ENCODE measurements around the gene ACSF3. TPM values are rescaled to one million over a fixed set of nuclear protein-coding genes. Genes with fewer than 3 reads are reported as not detected.
A peak's percentile ranks its signal among the peaks of the same experiment; 100 is the strongest.

ACSF3 gene
- total and polyA plus RNA-seq, 2 experiments from 2014 or later = 27.6 to 32.2 TPM

DNA sequence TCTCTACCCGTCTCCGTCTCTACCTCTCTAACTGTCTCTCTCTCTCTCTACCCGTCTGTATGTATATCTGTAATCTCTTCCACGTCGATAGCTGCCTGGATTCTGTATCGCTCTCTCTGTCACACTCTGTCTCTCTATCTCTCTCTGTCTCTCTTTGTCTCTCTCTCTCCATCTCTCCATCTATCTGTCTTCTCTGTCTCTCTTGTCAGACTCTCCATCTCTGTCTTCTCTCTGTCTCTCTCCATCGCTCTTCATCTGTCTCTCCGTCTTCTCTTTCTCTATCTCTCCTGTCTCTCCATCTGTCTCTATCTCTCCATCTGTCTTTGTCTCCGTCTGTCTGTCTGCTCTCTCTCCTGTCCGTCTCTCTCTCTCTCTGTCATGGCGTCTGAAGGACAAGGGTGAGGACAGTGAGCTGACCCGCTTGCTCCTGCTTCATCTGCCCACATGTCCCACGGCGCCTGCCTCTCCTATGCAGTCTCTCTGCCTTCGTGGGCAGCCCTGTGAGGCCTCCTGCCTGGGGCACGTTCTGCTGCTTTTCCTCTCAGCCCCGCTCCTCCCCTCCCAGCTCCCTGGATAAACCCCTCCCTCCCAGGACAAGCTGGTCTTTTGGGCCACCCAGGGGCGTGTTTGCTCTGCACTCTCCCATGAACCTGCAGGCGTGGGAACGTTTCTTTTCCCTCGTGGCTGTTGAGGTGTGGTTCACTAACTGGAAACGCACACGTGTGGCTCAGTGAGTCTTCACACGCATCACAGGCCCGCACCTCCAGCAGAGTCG is 18.9 kb downstream of the ACSF3 start:
- Histone ChIP-seq H3K4me3 (no peak overlapping the region), H3K27ac (no peak overlapping the region), H3K4me1 (ENCODE audit: low read depth) (no peaks in the 10 kb centered on the region), H3K27me3 (no peaks in the 10 kb centered on the region), H3K36me3 (peaks cover 11% of the 10 kb centered on the region), H3K9me3 (ENCODE audit: low read depth) (no peaks in the 10 kb centered on the region)
- DNase-seq (ENCODE audit: low read depth in 1 of 2, low spot score in 1 of 2) = no peak
- TF ChIP-seq, protein P1, sequence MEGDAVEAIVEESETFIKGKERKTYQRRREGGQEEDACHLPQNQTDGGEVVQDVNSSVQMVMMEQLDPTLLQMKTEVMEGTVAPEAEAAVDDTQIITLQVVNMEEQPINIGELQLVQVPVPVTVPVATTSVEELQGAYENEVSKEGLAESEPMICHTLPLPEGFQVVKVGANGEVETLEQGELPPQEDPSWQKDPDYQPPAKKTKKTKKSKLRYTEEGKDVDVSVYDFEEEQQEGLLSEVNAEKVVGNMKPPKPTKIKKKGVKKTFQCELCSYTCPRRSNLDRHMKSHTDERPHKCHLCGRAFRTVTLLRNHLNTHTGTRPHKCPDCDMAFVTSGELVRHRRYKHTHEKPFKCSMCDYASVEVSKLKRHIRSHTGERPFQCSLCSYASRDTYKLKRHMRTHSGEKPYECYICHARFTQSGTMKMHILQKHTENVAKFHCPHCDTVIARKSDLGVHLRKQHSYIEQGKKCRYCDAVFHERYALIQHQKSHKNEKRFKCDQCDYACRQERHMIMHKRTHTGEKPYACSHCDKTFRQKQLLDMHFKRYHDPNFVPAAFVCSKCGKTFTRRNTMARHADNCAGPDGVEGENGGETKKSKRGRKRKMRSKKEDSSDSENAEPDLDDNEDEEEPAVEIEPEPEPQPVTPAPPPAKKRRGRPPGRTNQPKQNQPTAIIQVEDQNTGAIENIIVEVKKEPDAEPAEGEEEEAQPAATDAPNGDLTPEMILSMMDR (IDR thresholded peaks at IDR 0.05; ENCODE audit: low read depth, low read length) = no peak

DNA sequence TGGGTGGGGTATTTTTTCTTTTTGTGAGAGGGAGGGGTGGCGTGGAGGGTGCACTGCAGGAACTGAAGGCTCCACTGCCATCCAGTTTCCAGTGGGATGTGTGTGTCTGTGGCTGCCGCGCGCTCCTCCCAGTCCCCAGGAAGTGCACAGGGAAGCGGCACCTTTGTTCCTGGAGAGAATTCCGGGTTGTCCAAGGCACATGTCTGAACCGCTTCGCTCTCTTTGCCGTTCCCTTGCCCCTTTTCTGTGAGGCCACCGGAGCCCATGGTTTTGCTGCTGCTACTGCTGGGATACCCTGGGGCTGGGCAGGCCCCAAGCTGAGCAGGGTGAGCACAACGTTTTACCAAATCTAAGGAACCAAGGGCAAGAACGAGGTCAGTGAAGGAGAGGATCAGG is 19.5 kb downstream of the ACSF3 start:
- no peak overlapping the region for H3K27ac ChIP-seq
- no peaks in the 10 kb centered on the region for H3K27me3 ChIP-seq
- TF ChIP-seq, protein P1 (IDR thresholded peaks at IDR 0.05; ENCODE audit: low read depth, low read length) = no peak
- H3K9me3 ChIP-seq (ENCODE audit: low read depth) = no peaks in the 10 kb centered on the region
- no peak overlapping the region for H3K4me3 ChIP-seq
- H3K4me1 ChIP-seq (ENCODE audit: low read depth) = no peaks in the 10 kb centered on the region
- DNase-seq (ENCODE audit: low read depth in 1 of 2, low spot score in 1 of 2) = no peak
- peaks cover 7% of the 10 kb centered on the region for H3K36me3 ChIP-seq

DNA sequence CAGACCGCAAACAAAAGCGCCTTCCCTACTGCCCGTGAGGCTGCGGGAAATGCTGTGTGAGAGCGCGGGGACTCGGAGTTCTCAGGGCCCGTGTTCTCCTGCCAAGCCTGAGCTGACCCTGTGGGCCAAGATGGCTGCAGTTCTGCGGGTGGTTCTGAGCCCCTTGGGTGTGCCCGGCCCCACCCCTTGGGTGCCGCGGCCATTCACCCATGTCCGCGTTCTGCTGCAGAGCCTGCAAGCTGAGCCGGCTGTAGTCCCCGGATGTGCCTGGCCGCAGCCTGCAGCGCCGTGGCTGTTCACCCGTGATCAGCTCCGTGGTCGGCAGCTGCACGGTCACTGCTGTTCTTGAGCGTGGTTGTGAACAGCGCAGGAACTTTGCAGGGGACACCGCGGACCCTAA is 20.0 kb downstream of the ACSF3 start:
- Histone ChIP-seq H3K9me3 (ENCODE audit: low read depth) (no peaks in the 10 kb centered on the region), H3K27ac (no peak overlapping the region), H3K4me1 (ENCODE audit: low read depth) (no peaks in the 10 kb centered on the region), H3K36me3 (peaks cover 7% of the 10 kb centered on the region), H3K27me3 (no peaks in the 10 kb centered on the region), H3K4me3 (no peak overlapping the region)
- DNase-seq (ENCODE audit: low read depth in 1 of 2, low spot score in 1 of 2) = no peak
- TF ChIP-seq, protein P1 (IDR thresholded peaks at IDR 0.05; ENCODE audit: low read depth, low read length) = no peak

DNA sequence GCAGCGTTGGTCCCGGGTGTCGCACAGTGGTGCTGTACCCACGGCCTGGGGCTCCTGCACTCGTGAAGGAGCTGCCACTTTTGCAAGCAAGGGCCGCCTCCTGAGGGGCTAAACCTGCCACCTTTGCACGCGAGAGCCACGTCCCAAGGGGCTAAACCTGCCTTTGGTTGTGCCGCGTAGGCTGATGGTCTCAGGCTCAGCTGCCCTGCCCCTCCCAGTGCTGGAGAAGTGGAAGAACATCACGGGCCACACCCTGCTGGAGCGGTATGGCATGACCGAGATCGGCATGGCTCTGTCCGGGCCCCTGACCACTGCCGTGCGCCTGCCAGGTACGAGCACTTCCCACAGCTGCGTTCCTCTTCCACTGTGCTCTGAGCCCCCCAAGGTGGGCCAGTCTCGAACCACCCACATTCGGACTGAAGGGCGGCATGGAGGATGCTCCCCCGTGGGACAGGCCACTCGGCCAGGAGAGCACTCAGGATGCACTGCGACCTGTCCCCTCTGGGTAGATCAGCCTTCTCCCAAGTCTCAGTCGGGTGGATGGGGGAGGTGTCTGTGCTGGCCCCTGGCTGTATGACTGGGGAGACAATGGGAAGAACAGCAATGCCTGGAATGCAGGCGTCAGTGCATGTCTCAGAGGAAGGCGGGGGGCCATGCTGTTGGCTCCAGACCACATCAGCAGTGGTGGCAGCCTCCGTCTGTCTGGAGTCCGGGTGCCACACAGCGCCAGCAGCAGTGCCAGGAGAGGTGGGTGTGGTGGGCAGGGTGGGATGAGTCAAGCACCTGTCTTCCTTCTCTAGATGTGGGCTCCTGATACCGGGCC is 20.7 kb downstream of the ACSF3 start:
- H3K36me3 ChIP-seq = peaks cover 7% of the 10 kb centered on the region
- no peaks in the 10 kb centered on the region for H3K4me1 ChIP-seq (ENCODE audit: low read depth)
- H3K9me3 ChIP-seq (ENCODE audit: low read depth) = no peaks in the 10 kb centered on the region
- no peak overlapping the region for H3K4me3 ChIP-seq
- H3K27ac ChIP-seq = no peak overlapping the region
- TF ChIP-seq, protein P1 (IDR thresholded peaks at IDR 0.05; ENCODE audit: low read depth, low read length) = no peak
- no peaks in the 10 kb centered on the region for H3K27me3 ChIP-seq
- DNase-seq (ENCODE audit: low read depth in 1 of 2, low spot score in 1 of 2) = peak in 1 of 2 donors; percentile 10

DNA sequence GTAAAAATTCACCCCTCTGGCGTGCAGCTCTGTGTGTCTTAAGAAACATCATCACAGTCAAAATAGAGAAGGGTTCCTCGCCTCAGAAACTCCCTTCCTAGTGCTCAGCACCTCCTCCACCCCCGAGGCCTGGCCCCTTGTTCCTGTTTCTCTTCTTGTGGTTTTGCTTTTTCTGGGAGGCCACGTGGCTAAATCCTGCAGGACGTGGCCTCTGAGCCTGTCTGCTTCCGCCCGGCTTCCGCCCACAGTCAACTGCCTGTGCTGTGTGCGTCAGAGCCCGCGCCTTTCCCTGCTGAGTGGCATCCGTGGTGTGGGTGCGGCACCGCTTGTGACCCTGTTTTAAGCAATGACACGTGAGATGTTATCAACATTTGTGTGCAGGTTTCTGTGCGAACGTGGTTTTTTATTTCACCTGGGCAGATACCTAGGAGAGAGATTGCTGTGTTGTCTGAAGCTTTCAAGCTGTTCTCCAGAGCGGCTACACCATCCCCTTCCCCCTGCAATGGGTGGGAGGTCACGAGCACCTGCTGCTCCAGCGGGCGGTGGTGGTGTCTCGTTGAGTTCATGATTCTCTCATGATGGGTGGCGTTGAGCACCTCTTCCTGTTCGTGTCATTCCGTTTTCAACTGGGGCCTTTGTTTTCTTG is 21.7 kb downstream of the ACSF3 start:
- Histone ChIP-seq H3K4me1 (ENCODE audit: low read depth) (no peaks in the 10 kb centered on the region), H3K36me3 (peaks cover 9% of the 10 kb centered on the region), H3K9me3 (ENCODE audit: low read depth) (no peaks in the 10 kb centered on the region), H3K4me3 (no peak overlapping the region), H3K27me3 (no peaks in the 10 kb centered on the region), H3K27ac (no peak overlapping the region)
- peak in 1 of 2 donors; percentile 32 for DNase-seq (ENCODE audit: low read depth in 1 of 2, low spot score in 1 of 2)
- TF ChIP-seq, protein P1 (IDR thresholded peaks at IDR 0.05; ENCODE audit: low read depth, low read length) = no peak
